Measurements from ENCODE around the gene GARIN3. TPM values are rescaled to one million over a fixed set of nuclear protein-coding genes. Genes with fewer than 3 reads are reported as not detected.

Gene GARIN3
- total RNA-seq, 1 donor from 2014 or later: not detected

- Mint-ChIP-seq H3K27me3 (ENCODE audit: low read depth) (peaks cover 48% of the 10 kb centered on the region), H3K27ac (ENCODE audit: unreplicated experiment) (no peak overlapping the region)
Observed at GRCh38 chr5:157184117-157184670, 18.1 kb upstream of the GARIN3 start.

DNA sequence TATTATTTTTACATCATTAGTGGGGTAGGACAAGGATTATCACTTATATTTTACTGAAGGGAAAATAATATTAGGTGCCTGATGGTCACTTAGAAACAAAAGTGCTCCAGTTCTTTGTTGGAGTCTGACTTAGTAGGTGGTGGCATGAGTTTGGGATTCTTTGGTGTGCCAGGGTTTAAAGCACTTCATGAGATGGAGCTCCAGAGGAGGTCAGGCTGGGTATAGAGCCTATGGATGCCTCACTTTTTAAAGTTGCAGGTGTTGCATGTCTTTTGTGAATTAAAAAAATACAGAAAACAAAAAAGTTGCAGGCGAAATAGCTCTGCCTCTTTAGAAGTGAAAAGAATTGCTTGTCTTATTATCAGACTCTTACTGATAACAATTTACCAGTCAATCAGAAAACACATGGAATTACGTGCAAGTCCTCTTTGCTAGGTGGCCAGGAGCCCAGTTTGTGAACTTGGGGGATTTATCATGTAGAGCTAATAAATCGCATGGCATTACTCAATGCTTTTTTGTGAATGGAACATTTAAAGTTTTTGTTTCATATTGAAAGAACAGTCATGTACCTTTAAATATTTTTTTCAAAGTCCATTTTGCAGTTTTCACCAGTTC is 16.2 kb upstream of the GARIN3 start:
- TF ChIP-seq, protein P1, sequence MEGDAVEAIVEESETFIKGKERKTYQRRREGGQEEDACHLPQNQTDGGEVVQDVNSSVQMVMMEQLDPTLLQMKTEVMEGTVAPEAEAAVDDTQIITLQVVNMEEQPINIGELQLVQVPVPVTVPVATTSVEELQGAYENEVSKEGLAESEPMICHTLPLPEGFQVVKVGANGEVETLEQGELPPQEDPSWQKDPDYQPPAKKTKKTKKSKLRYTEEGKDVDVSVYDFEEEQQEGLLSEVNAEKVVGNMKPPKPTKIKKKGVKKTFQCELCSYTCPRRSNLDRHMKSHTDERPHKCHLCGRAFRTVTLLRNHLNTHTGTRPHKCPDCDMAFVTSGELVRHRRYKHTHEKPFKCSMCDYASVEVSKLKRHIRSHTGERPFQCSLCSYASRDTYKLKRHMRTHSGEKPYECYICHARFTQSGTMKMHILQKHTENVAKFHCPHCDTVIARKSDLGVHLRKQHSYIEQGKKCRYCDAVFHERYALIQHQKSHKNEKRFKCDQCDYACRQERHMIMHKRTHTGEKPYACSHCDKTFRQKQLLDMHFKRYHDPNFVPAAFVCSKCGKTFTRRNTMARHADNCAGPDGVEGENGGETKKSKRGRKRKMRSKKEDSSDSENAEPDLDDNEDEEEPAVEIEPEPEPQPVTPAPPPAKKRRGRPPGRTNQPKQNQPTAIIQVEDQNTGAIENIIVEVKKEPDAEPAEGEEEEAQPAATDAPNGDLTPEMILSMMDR (IDR thresholded peaks at IDR 0.05): no peak
- Mint-ChIP-seq H3K4me1 (ENCODE audit: low read depth) (no peaks in the 10 kb centered on the region), H3K27ac (ENCODE audit: unreplicated experiment) (no peak overlapping the region), H3K36me3 (ENCODE audit: low read depth) (peaks cover 3% of the 10 kb centered on the region), H3K27me3 (ENCODE audit: low read depth) (peaks cover 54% of the 10 kb centered on the region), H3K9me3 (ENCODE audit: low read depth) (peaks cover 4% of the 10 kb centered on the region), H3K4me3 (ENCODE audit: unreplicated experiment) (no peak overlapping the region)
- DNase-seq (ENCODE audit: low spot score): no peak

More at GRCh38 chr5:157184117-157184670, 18.1 kb upstream of the GARIN3 start:
- Mint-ChIP-seq H3K4me1 (ENCODE audit: low read depth) (no peaks in the 10 kb centered on the region), H3K4me3 (ENCODE audit: unreplicated experiment) (no peak overlapping the region), H3K9me3 (ENCODE audit: low read depth) (no peaks in the 10 kb centered on the region), H3K36me3 (ENCODE audit: low read depth) (no peaks in the 10 kb centered on the region)
- DNase-seq (ENCODE audit: low spot score): no peak
- TF ChIP-seq, protein P1 (IDR thresholded peaks at IDR 0.05): no peak

- no peak for DNase-seq (ENCODE audit: low spot score)
- TF ChIP-seq, protein P1 (IDR thresholded peaks at IDR 0.05): no peak
- peaks cover 4% of the 10 kb centered on the region for H3K9me3 Mint-ChIP-seq (ENCODE audit: low read depth)
- peaks cover 3% of the 10 kb centered on the region for H3K36me3 Mint-ChIP-seq (ENCODE audit: low read depth)
- no peak within 1 kb of the TSS for H3K27ac Mint-ChIP-seq (ENCODE audit: unreplicated experiment)
- H3K27me3 Mint-ChIP-seq (ENCODE audit: low read depth): peaks cover 52% of the 10 kb centered on the region
- no peak within 1 kb of the TSS for H3K4me3 Mint-ChIP-seq (ENCODE audit: unreplicated experiment)
- no peaks in the 10 kb centered on the region for H3K4me1 Mint-ChIP-seq (ENCODE audit: low read depth)
Observed at GRCh38 chr5:157180374-157181264, 14.6 kb upstream of the GARIN3 start, which contains the start of gene ITK. Gene ITK, plus strand, starts transcription at chr5:157180840. Its CDS starts 138 bp downstream, at chr5:157180978.

DNA sequence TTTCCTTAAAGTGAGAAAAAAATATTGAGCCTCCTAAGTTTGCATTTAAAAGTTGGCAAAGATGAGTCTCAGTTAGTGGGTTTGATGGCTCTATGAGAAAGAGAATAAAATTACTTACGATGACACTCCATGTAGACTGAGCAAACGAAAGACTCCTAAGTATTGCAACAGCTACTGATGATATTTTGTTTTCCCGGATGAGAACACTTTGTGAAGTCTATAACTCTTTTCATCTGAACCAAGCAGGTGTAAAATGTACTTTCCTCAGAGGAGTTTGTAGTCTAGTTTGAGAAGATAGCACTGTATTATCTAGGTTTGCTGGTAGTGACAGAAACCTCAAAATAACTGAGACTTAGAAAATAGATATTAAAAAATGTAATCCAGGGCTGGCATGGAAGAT is 12.9 kb upstream of the GARIN3 start:
- Mint-ChIP-seq H3K27ac (ENCODE audit: unreplicated experiment) (no peak overlapping the region), H3K9me3 (ENCODE audit: low read depth) (peaks cover 4% of the 10 kb centered on the region), H3K36me3 (ENCODE audit: low read depth) (peaks cover 3% of the 10 kb centered on the region), H3K27me3 (ENCODE audit: low read depth) (peaks cover 48% of the 10 kb centered on the region), H3K4me3 (ENCODE audit: unreplicated experiment) (no peak overlapping the region), H3K4me1 (ENCODE audit: low read depth) (no peaks in the 10 kb centered on the region)
- no peak for DNase-seq (ENCODE audit: low spot score)
- TF ChIP-seq, protein P1 (IDR thresholded peaks at IDR 0.05): no peak

DNA sequence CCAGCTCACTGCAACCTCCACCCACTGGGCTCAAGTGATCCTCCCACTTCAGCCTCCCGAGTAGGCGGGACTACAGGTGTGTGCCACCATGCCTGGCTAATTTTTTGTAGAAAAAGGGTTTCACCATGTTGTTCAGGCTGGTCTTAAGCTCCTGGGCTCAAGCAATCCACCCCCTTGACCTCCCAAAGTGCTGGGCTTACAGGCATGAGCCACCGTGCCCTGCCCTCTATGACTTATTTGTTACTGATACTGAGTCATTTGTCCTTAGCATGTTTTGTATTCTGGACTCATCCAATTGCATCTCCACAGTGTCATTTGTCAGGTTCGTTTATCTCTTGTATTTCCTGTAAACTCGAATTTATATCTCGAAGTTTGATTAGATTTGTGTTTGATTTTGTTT is 11.9 kb upstream of the GARIN3 start:
- Mint-ChIP-seq H3K27me3 (ENCODE audit: low read depth) (peaks cover 46% of the 10 kb centered on the region), H3K4me3 (ENCODE audit: unreplicated experiment) (no peak overlapping the region), H3K9me3 (ENCODE audit: low read depth) (peaks cover 4% of the 10 kb centered on the region), H3K36me3 (ENCODE audit: low read depth) (peaks cover 3% of the 10 kb centered on the region), H3K27ac (ENCODE audit: unreplicated experiment) (no peak overlapping the region), H3K4me1 (ENCODE audit: low read depth) (no peaks in the 10 kb centered on the region)
- TF ChIP-seq, protein P1 (IDR thresholded peaks at IDR 0.05): no peak
- DNase-seq (ENCODE audit: low spot score): no peak

All from chondrocyte (in vitro differentiated cells).